Immature natural killer cell (primary cell): ENCODE results near the gene TASOR2. TPM values are rescaled to one million over a fixed set of nuclear protein-coding genes. Genes with fewer than 3 reads are reported as not detected.

Experiments
- DNase-seq, 3 donors: peaks; one replicate each; pipeline ENCODE4 v3.0.0; 2022; ENCODE audit warnings: mixed read lengths in 1 of 3
- H3K27ac Mint-ChIP-seq, 6 donors: one replicate each; pipeline ENCODE4 v1.8.0; 2020; ENCODE audit warnings: mixed read lengths in 6 of 6, mild to moderate bottlenecking in 5 of 6, inconsistent platforms in 4 of 6, moderate library complexity in 3 of 6
- H3K27me3 Mint-ChIP-seq, 3 donors: one replicate each; pipeline ENCODE4 v1.8.0; 2020 to 2021; ENCODE audit warnings: low read depth in 3 of 3, mild to moderate bottlenecking in 3 of 3, mixed read lengths in 3 of 3, moderate library complexity in 3 of 3, inconsistent platforms in 1 of 3
- H3K36me3 Mint-ChIP-seq, 3 donors: one replicate each; pipeline ENCODE4 v1.8.0; 2020; ENCODE audit warnings: mixed read lengths in 3 of 3, inconsistent platforms in 2 of 3, mild to moderate bottlenecking in 2 of 3
- H3K4me1 Mint-ChIP-seq, 2 donors: one replicate each; pipeline ENCODE4 v1.8.0; 2020; ENCODE audit warnings: inconsistent platforms in 2 of 2, mild to moderate bottlenecking in 2 of 2, mixed read lengths in 2 of 2, moderate library complexity in 1 of 2
- H3K4me3 Mint-ChIP-seq, 5 donors: one replicate each; pipeline ENCODE4 v1.8.0; 2020; ENCODE audit warnings: mild to moderate bottlenecking in 5 of 5, mixed read lengths in 5 of 5, inconsistent platforms in 3 of 5, moderate library complexity in 3 of 5
- H3K9me3 Mint-ChIP-seq, 6 donors: one replicate each; pipeline ENCODE4 v1.8.0; 2020; ENCODE audit warnings: mild to moderate bottlenecking in 6 of 6, mixed read lengths in 6 of 6, inconsistent platforms in 4 of 6, moderate library complexity in 3 of 6
- polyA plus RNA-seq, 3 donors: library from polyadenylated mRNA; unstranded; fragments of 300-500 nt; fragmentation: Illumina TruSeq; gene quantifications; one replicate each; pipeline ENCODE4 v1.2.3, GENCODE V29; 2021

The TASOR2 gene
- polyA plus RNA-seq, 3 donors from 2014 or later: 0.27 to 20.1 (median 13.7) TPM

- Mint-ChIP-seq H3K27ac (no peak overlapping the region), H3K4me3 (no peak overlapping the region), H3K36me3 (peaks cover 0 to 5% (median 0%) of the 10 kb centered on the region in 3 donors), H3K9me3 (no peaks in the 10 kb centered on the region), H3K4me1 (no peaks in the 10 kb centered on the region), H3K27me3 (peaks cover 0 to 5% (median 2%) of the 10 kb centered on the region in 3 donors)
- DNase-seq: no peak
Measured at GRCh38 chr10:5648494-5649457, 35.9 kb upstream of the TASOR2 start.

- no peaks in the 10 kb centered on the region for H3K9me3 Mint-ChIP-seq
- H3K4me1 Mint-ChIP-seq: no peaks in the 10 kb centered on the region
- H3K36me3 Mint-ChIP-seq: peaks cover 0 to 5% (median 0%) of the 10 kb centered on the region in 3 donors
- no peak overlapping the region for H3K27ac Mint-ChIP-seq
- no peak overlapping the region for H3K4me3 Mint-ChIP-seq
- H3K27me3 Mint-ChIP-seq: peaks cover 0 to 5% (median 2%) of the 10 kb centered on the region in 3 donors
- DNase-seq: no peak
Measured at GRCh38 chr10:5649746-5650145, 34.9 kb upstream of the TASOR2 start.

- H3K4me3 Mint-ChIP-seq: no peak overlapping the region
- peaks cover 0 to 5% (median 2%) of the 10 kb centered on the region in 3 donors for H3K27me3 Mint-ChIP-seq
- H3K36me3 Mint-ChIP-seq: peaks cover 0 to 5% (median 0%) of the 10 kb centered on the region in 3 donors
- H3K4me1 Mint-ChIP-seq: no peaks in the 10 kb centered on the region
- no peaks in the 10 kb centered on the region for H3K9me3 Mint-ChIP-seq
- H3K27ac Mint-ChIP-seq: no peak overlapping the region
- no peak for DNase-seq
Measured at GRCh38 chr10:5650664-5651387, 33.8 kb upstream of the TASOR2 start.

GRCh38 chr10:5651388-5651764 lies 33.3 kb upstream of the TASOR2 start:
- Mint-ChIP-seq H3K36me3 (peaks cover 0 to 5% (median 0%) of the 10 kb centered on the region in 3 donors), H3K9me3 (no peaks in the 10 kb centered on the region), H3K4me1 (no peaks in the 10 kb centered on the region), H3K27me3 (peaks cover 0 to 5% (median 2%) of the 10 kb centered on the region in 3 donors), H3K27ac (no peak overlapping the region), H3K4me3 (no peak overlapping the region)
- no peak for DNase-seq

- H3K4me3 Mint-ChIP-seq: no peak overlapping the region
- H3K9me3 Mint-ChIP-seq: no peaks in the 10 kb centered on the region
- no peaks in the 10 kb centered on the region for H3K4me1 Mint-ChIP-seq
- DNase-seq: no peak
- no peak overlapping the region for H3K27ac Mint-ChIP-seq
- H3K36me3 Mint-ChIP-seq: peaks cover 0 to 5% (median 0%) of the 10 kb centered on the region in 3 donors
- peaks cover 0 to 7% (median 2%) of the 10 kb centered on the region in 3 donors for H3K27me3 Mint-ChIP-seq
Measured at GRCh38 chr10:5652746-5653145, 31.9 kb upstream of the TASOR2 start.

GRCh38 chr10:5654218-5654755 lies 30.4 kb upstream of the TASOR2 start:
- Mint-ChIP-seq H3K9me3 (no peaks in the 10 kb centered on the region), H3K4me1 (no peaks in the 10 kb centered on the region), H3K36me3 (peaks cover 0 to 5% (median 0%) of the 10 kb centered on the region in 3 donors), H3K4me3 (no peak overlapping the region), H3K27me3 (peaks cover 0 to 7% (median 2%) of the 10 kb centered on the region in 3 donors), H3K27ac (no peak overlapping the region)
- no peak for DNase-seq

- Mint-ChIP-seq H3K4me1 (no peaks in the 10 kb centered on the region), H3K4me3 (no peak overlapping the region), H3K9me3 (no peaks in the 10 kb centered on the region), H3K27ac (no peak overlapping the region), H3K36me3 (peaks cover 0 to under 1% (median 0%) of the 10 kb centered on the region in 3 donors), H3K27me3 (peaks cover 0 to 7% (median 1%) of the 10 kb centered on the region in 3 donors)
- no peak for DNase-seq
Measured at GRCh38 chr10:5655121-5655520, 29.5 kb upstream of the TASOR2 start.

GRCh38 chr10:5656737-5657579 lies 27.7 kb upstream of the TASOR2 start:
- peak overlapping the region in 1 of 6 donors; percentile 10 for H3K27ac Mint-ChIP-seq
- H3K4me1 Mint-ChIP-seq: no peaks in the 10 kb centered on the region
- no peaks in the 10 kb centered on the region for H3K9me3 Mint-ChIP-seq
- no peak overlapping the region for H3K4me3 Mint-ChIP-seq
- no peak for DNase-seq
- H3K36me3 Mint-ChIP-seq: no peaks in the 10 kb centered on the region
- peaks cover 0 to 7% (median 3%) of the 10 kb centered on the region in 3 donors for H3K27me3 Mint-ChIP-seq

- Mint-ChIP-seq H3K4me1 (no peaks in the 10 kb centered on the region), H3K9me3 (no peaks in the 10 kb centered on the region), H3K27me3 (peaks cover 0 to 5% (median 3%) of the 10 kb centered on the region in 3 donors), H3K27ac (no peak overlapping the region), H3K4me3 (no peak overlapping the region), H3K36me3 (no peaks in the 10 kb centered on the region)
- no peak for DNase-seq
Measured at GRCh38 chr10:5658871-5659618, 25.6 kb upstream of the TASOR2 start.

GRCh38 chr10:5659702-5660528 lies 24.7 kb upstream of the TASOR2 start:
- H3K27me3 Mint-ChIP-seq: peaks cover 0 to 9% (median 3%) of the 10 kb centered on the region in 3 donors
- no peak overlapping the region for H3K4me3 Mint-ChIP-seq
- no peaks in the 10 kb centered on the region for H3K9me3 Mint-ChIP-seq
- no peaks in the 10 kb centered on the region for H3K36me3 Mint-ChIP-seq
- no peaks in the 10 kb centered on the region for H3K4me1 Mint-ChIP-seq
- no peak overlapping the region for H3K27ac Mint-ChIP-seq
- no peak for DNase-seq

GRCh38 chr10:5661043-5661442 lies 23.6 kb upstream of the TASOR2 start:
- Mint-ChIP-seq H3K4me3 (no peak overlapping the region), H3K9me3 (no peaks in the 10 kb centered on the region), H3K27ac (no peak overlapping the region), H3K36me3 (no peaks in the 10 kb centered on the region), H3K27me3 (peaks cover 3 to 7% (median 5%) of the 10 kb centered on the region in 3 donors), H3K4me1 (peaks cover 3 to 7% of the 10 kb centered on the region in 2 donors)
- no peak for DNase-seq
